WTC11 (cell line): ENCODE results near the gene RELB. TPM values are rescaled to one million over a fixed set of nuclear protein-coding genes. Genes with fewer than 3 reads are reported as not detected.

ENCODE experiments used
- ATAC-seq: fragments of 200-7000 bp; cut with Tn5 transposase; 2 replicates; pipeline ENCODE4 v1.10.0; 2021; ENCODE audit warnings: mild to moderate bottlenecking, moderate library complexity
- CTCF ChIA-PET: fragments of 300-600 bp; sonication (Branson Sonifier 250); formaldehyde crosslinking; loops from one replicate; lab custom pipeline; 2021; ENCODE audit warnings: antibody characterized with exemption; lab: Charles Lee
- POLR2A ChIA-PET: fragments of 350-600 bp; sonication (Branson Sonifier 250); formaldehyde crosslinking; loops from one replicate; lab custom pipeline; 2021; ENCODE audit warnings: antibody characterized with exemption; lab: Charles Lee
- DNase-seq: peaks from one replicate; pipeline ENCODE4 v3.0.0; 2021; ENCODE audit warnings: low spot score
- H3K27ac Mint-ChIP-seq: 2 replicates; pipeline ENCODE4 v1.8.0; 2021; ENCODE audit warnings: mixed read lengths
- H3K27me3 Mint-ChIP-seq: 2 replicates; pipeline ENCODE4 v1.8.0; 2021; ENCODE audit warnings: low read depth, mild to moderate bottlenecking, moderate library complexity, mixed read lengths
- H3K36me3 Mint-ChIP-seq: 2 replicates; pipeline ENCODE4 v1.8.0; 2021; ENCODE audit warnings: mixed read lengths
- H3K4me1 Mint-ChIP-seq: 2 replicates; pipeline ENCODE4 v1.8.0; 2022; ENCODE audit warnings: mixed read lengths
- H3K4me3 Mint-ChIP-seq: 2 replicates; pipeline ENCODE4 v1.8.0; 2021; ENCODE audit warnings: mild to moderate bottlenecking, moderate library complexity, mixed read lengths
- H3K9me3 Mint-ChIP-seq: 2 replicates; pipeline ENCODE4 v1.8.0; 2021; ENCODE audit warnings: mixed read lengths
- AFF4 ChIP-seq: sonication (generic); formaldehyde crosslinking; IDR thresholded peaks from 2 replicates; pipeline ENCODE4 v1.8.1; 2023; ENCODE audit warnings: mild to moderate bottlenecking, missing genetic modification reagents, borderline replicate concordance
- AR ChIP-seq: fragments of 250-450 bp; sonication (Bioruptor Pico); IDR thresholded peaks from 2 replicates; pipeline ENCODE4 v1.9.0; 2021; ENCODE audit warnings: mild to moderate bottlenecking
- ATF3 ChIP-seq: sonication (generic); formaldehyde crosslinking; conservative IDR thresholded peaks from 2 replicates; pipeline ENCODE4 v1.8.1; 2022; ENCODE audit warnings: mild to moderate bottlenecking, missing genetic modification reagents
- CBFB ChIP-seq: sonication (generic); formaldehyde crosslinking; IDR thresholded peaks from 2 replicates; pipeline ENCODE4 v1.8.1; 2022; ENCODE audit warnings: mild to moderate bottlenecking, low read depth, missing genetic modification reagents
- CDX4 ChIP-seq: fragments of 250-450 bp; sonication (Bioruptor Pico); IDR thresholded peaks from 2 replicates; pipeline ENCODE4 v1.9.0; 2021; ENCODE audit warnings: moderate library complexity, mild to moderate bottlenecking, inconsistent platforms, borderline replicate concordance
- CREB1 ChIP-seq: sonication (generic); formaldehyde crosslinking; IDR thresholded peaks from 2 replicates; pipeline ENCODE4 v1.8.0; 2023; ENCODE audit warnings: mild to moderate bottlenecking, missing genetic modification reagents
- ELF4 ChIP-seq: sonication (generic); formaldehyde crosslinking; IDR thresholded peaks from 2 replicates; pipeline ENCODE4 v1.8.1; 2022; ENCODE audit warnings: low read depth, mild to moderate bottlenecking, moderate library complexity, missing genetic modification reagents
- EMX1 ChIP-seq: fragments of 250-450 bp; sonication (Bioruptor Pico); IDR thresholded peaks from 2 replicates; pipeline ENCODE4 v1.8.0; 2021; ENCODE audit warnings: mild to moderate bottlenecking
- FOXP1 ChIP-seq: sonication (generic); formaldehyde crosslinking; IDR thresholded peaks from 2 replicates; pipeline ENCODE4 v1.8.0; 2022; ENCODE audit warnings: missing genetic modification reagents, mild to moderate bottlenecking, moderate library complexity, borderline replicate concordance
- GABPB1 ChIP-seq: sonication (generic); formaldehyde crosslinking; IDR thresholded peaks from 2 replicates; pipeline ENCODE4 v1.8.1; 2023; ENCODE audit warnings: mild to moderate bottlenecking, missing genetic modification reagents
- GTF2I ChIP-seq: fragments of 250-450 bp; sonication (Bioruptor Pico); conservative IDR thresholded peaks from 2 replicates; pipeline ENCODE4 v1.4.0; 2021; ENCODE audit warnings: mild to moderate bottlenecking
- MXD4 ChIP-seq: fragments of 250-450 bp; sonication (Bioruptor Pico); IDR thresholded peaks from 2 replicates; pipeline ENCODE4 v1.8.0; 2021; ENCODE audit warnings: mild to moderate bottlenecking, moderate library complexity, borderline replicate concordance
- NR1H2 ChIP-seq: sonication (generic); formaldehyde crosslinking; IDR thresholded peaks from 2 replicates; pipeline ENCODE4 v1.9.0; 2021; ENCODE audit warnings: mild to moderate bottlenecking, moderate library complexity, missing genetic modification reagents
- NR2C2 ChIP-seq: sonication (generic); formaldehyde crosslinking; IDR thresholded peaks from 2 replicates; pipeline ENCODE4 v1.8.0; 2022; ENCODE audit warnings: mild to moderate bottlenecking, missing genetic modification reagents
- OVOL2 ChIP-seq: fragments of 250-450 bp; sonication (Bioruptor Pico); IDR thresholded peaks from 2 replicates; pipeline ENCODE4 v1.9.0; 2021; ENCODE audit warnings: mild to moderate bottlenecking, borderline replicate concordance
- PRRX2 ChIP-seq: fragments of 250-450 bp; sonication (Bioruptor Pico); IDR thresholded peaks from 2 replicates; pipeline ENCODE4 v1.8.0; 2021; ENCODE audit warnings: mild to moderate bottlenecking
- SMAD4 ChIP-seq: sonication (generic); formaldehyde crosslinking; IDR thresholded peaks from 2 replicates; pipeline ENCODE4 v1.8.0; 2022; ENCODE audit warnings: mild to moderate bottlenecking, missing genetic modification reagents
- ZBTB43 ChIP-seq: sonication (generic); formaldehyde crosslinking; IDR thresholded peaks from 2 replicates; pipeline ENCODE4 v1.8.1; 2023; ENCODE audit warnings: mild to moderate bottlenecking, missing genetic modification reagents
- ZNF263 ChIP-seq: sonication (generic); formaldehyde crosslinking; IDR thresholded peaks from 2 replicates; pipeline ENCODE4 v1.8.1; 2022; ENCODE audit warnings: low read depth, mild to moderate bottlenecking, moderate library complexity, missing genetic modification reagents
- total RNA-seq: library from RNA; stranded (reverse); gene quantifications from 3 replicates; pipeline ENCODE4 v1.2.3, GENCODE V29; 2021

The RELB gene
- total RNA-seq, 1 experiment from 2014 or later = 8.9 TPM

GRCh38 chr19:45023048-45023447 is 21.8 kb downstream of the RELB start:
- CTCF ChIA-PET = interaction anchor here (1.7 kb wide), 1 partner anchor 37 kb away, joined by 4 read pairs; no protein-coding TSS in a partner anchor
- ATAC-seq = no peak
- POLR2A ChIA-PET = no interaction called here
- no peak overlapping the region for H3K27ac Mint-ChIP-seq
- no peak for DNase-seq
- 0 out of 2 replicates have a peak, but pooled peaks cover 3% of the 10 kb centered on the region for H3K36me3 Mint-ChIP-seq
- H3K27me3 Mint-ChIP-seq = no peaks in the 10 kb centered on the region; the same call in 1 of the 2 replicates
- H3K4me3 Mint-ChIP-seq = no peak overlapping the region
- TF ChIP-seq NR1H2 (CRISPR knock-in tag) = no peak
- TF ChIP-seq GABPB1 (CRISPR knock-in tag) = no peak
- no peak for TF ChIP-seq AFF4 (CRISPR knock-in tag)
- peaks cover 4% of the 10 kb centered on the region for H3K9me3 Mint-ChIP-seq
- peaks cover 8% of the 10 kb centered on the region for H3K4me1 Mint-ChIP-seq

GRCh38 chr19:45025264-45025663 is 24.0 kb downstream of the RELB start:
- TF ChIP-seq AR (no peak), ZNF263 (CRISPR knock-in tag) (no peak), NR2C2 (no peak), GTF2I (CRISPR knock-in tag) (no peak), EMX1 (CRISPR knock-in tag) (no peak), MXD4 (CRISPR knock-in tag) (no peak), ZBTB43 (CRISPR knock-in tag) (no peak), PRRX2 (CRISPR knock-in tag) (no peak), ATF3 (CRISPR knock-in tag) (no peak), CREB1 (CRISPR knock-in tag) (no peak), CBFB (CRISPR knock-in tag) (no peak), OVOL2 (no peak), CDX4 (no peak), ELF4 (no peak), AFF4 (CRISPR knock-in tag) (no peak), SMAD4 (CRISPR knock-in tag) (no peak), FOXP1 (CRISPR knock-in tag) (no peak)
- Mint-ChIP-seq H3K27me3 (no peaks in the 10 kb centered on the region; the same call in 1 of the 2 replicates), H3K36me3 (peaks cover 5% of the 10 kb centered on the region), H3K4me1 (no peaks in the 10 kb centered on the region), H3K9me3 (peaks cover 4% of the 10 kb centered on the region), H3K27ac (no peak overlapping the region), H3K4me3 (no peak overlapping the region)
- ChIA-PET POLR2A (interaction anchor here (0.6 kb wide), 1 partner anchor 55 kb away, joined by 5 read pairs; no protein-coding TSS in a partner anchor), CTCF (interaction anchor here (1.4 kb wide), 1 partner anchor 35 kb away, joined by 4 read pairs; no protein-coding TSS in a partner anchor)
- no peak for ATAC-seq
- DNase-seq = no peak
